Sigmoid colon (tissue), 7 donors: ENCODE measurements around the gene CCNL2. TPM values are rescaled to one million over a fixed set of nuclear protein-coding genes. Genes with fewer than 3 reads are reported as not detected.
A peak's percentile ranks its signal among the peaks of the same experiment; 100 is the strongest.

Experiments used
- DNase-seq: peaks from one replicate; pipeline ENCODE4 v3.0.0-alpha.2; 2019
- H3K27ac ChIP-seq, 4 donors: fragments of 200-600 bp; sonication (generic); one replicate each; pipeline ENCODE4 v1.5.1; 2016 to 2019; ENCODE audit warnings: mild to moderate bottlenecking in 1 of 4
- H3K27me3 ChIP-seq, 3 donors: fragments of 200-600 bp; sonication (generic); one replicate each; pipeline ENCODE4 v1.5.1; 2019; ENCODE audit warnings: mild to moderate bottlenecking in 1 of 3
- H3K36me3 ChIP-seq, 4 donors: fragments of 200-600 bp; sonication (generic); one replicate each; pipeline ENCODE4 v1.5.1; 2016 to 2019
- H3K4me1 ChIP-seq, 4 donors: fragments of 200-600 bp; sonication (generic); one replicate each; pipeline ENCODE4 v1.5.1; 2017 to 2019
- H3K4me3 ChIP-seq, 4 donors: fragments of 200-600 bp; sonication (generic); one replicate each; pipeline ENCODE4 v1.5.1; 2017 to 2019; ENCODE audit warnings: mild to moderate bottlenecking in 2 of 4, moderate library complexity in 1 of 4
- H3K9me3 ChIP-seq, 4 donors: fragments of 200-600 bp in 3 of 4; sonication (generic) in 3 of 4; one replicate each; pipeline versions ENCODE4 v1.5.1 to v1.6.1; 2013 to 2019
- EP300 ChIP-seq, 4 donors: sonication (generic); formaldehyde crosslinking; IDR thresholded peaks; one replicate each; pipeline ENCODE4 v1.6.1; 2017; ENCODE audit warnings: antibody characterized with exemption in 4 of 4
- POLR2A ChIP-seq, 2 donors: fragments of 450-650 bp; IDR thresholded peaks; one replicate each; pipeline ENCODE4 v1.6.1; 2016; ENCODE audit warnings: antibody characterized with exemption in 2 of 2, mild to moderate bottlenecking in 2 of 2, moderate library complexity in 2 of 2
- POLR2AphosphoS5 ChIP-seq, 4 donors: sonication (generic); formaldehyde crosslinking; IDR thresholded peaks; one replicate each; pipeline ENCODE4 v1.6.1; 2017; ENCODE audit warnings: antibody characterized with exemption in 4 of 4
- WGBS, 2 donors: extraction: QIAGEN DNeasy Blood & Tissue Kit; methylation state at CpG; one replicate each; pipeline ENCODE4 v1.1.7; 2013; 5-methylcytosine and 5-hydroxymethylcytosine counted together
- intact Hi-C: fragments of 100-400 bp; cut with DNase I; formaldehyde crosslinking; loops from one replicate; pipeline ENCODE4 v1.15.1; 2023
- polyA plus RNA-seq, 3 donors: library from polyadenylated mRNA; stranded (reverse); fragments of 200-250 nt; gene quantifications; one replicate each; pipeline ENCODE4 v1.2.3, GENCODE V29; 2013
- total RNA-seq, 4 donors: library from RNA; depleted of rRNA; stranded (reverse); fragments of >200 nt; gene quantifications; one replicate each; pipeline ENCODE4 v1.1.0, GENCODE V29; 2016
- TF ChIP-seq, protein P1 (sequence below), 4 experiments: fragments of 450-650 bp in 3 of 4; fragments of 200-600 bp in 1 of 4; IDR thresholded peaks; one replicate each; pipeline ENCODE4 v1.5.1; 2016 to 2019; ENCODE audit warnings: antibody characterized with exemption in 4 of 4, mild to moderate bottlenecking in 3 of 4, moderate library complexity in 2 of 4
- donor health status: healthy with polysubstance abuse.
- donor health status: Bipolar disorder and iron deficiency.
- donor health status: healthy.

CCNL2 gene
- total and polyA plus RNA-seq, 7 donors = 15.0 to 375 (median 139) TPM

GRCh38 chr1:1377540-1378205 lies 21.5 kb downstream of the CCNL2 start:
- DNase-seq = no peak
- no peak for TF ChIP-seq POLR2AphosphoS5 (IDR thresholded peaks at IDR 0.05)
- no peak for TF ChIP-seq EP300 (IDR thresholded peaks at IDR 0.05)
- TF ChIP-seq POLR2A (IDR thresholded peaks at IDR 0.05) = no peak
- Histone ChIP-seq H3K27ac (no peak overlapping the region), H3K4me3 (no peak overlapping the region), H3K9me3 (no peaks in the 10 kb centered on the region), H3K36me3 (peaks cover 0 to 18% (median 4%) of the 10 kb centered on the region in 4 donors), H3K27me3 (no peaks in the 10 kb centered on the region), H3K4me1 (peaks cover 2 to 26% (median 20%) of the 10 kb centered on the region in 4 donors)
- intact Hi-C loops = no loop called here
- 96% methylated on average over 16 of the region's 16 CpGs for WGBS, 2 donors

DNA sequence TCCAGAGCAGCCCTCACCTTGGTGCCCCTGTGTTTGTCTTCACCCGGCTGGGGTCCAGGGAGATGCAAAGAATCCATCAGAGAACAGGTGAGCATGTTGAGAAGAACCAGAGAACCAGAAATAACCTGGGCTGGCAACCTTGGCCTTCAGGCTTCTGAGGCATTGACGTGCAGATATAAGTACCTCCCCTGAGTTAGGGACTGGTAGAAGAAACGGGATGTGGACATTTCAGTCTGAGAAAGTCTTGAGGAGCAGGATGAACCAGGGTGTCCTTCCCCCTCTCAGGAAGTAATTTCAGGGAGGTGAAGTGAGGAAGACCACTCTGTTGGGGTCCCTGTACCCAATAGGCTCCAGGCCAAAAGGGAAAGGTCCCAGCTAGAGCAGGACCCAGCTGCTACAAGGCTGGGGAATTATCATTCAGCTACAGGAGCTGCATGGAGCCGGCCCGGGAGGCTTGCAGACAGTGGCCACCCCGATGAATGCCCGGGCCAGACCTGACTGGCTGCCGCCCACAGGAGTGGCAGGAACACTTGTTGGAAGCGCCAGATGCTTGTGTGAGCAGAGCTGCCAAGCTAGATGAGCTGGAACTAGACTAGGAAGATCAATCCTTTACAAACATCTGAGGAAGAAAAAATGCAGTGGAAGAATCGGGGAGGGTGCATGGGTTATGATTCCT lies 22.4 kb downstream of the CCNL2 start:
- intact Hi-C loops = no loop called here
- H3K9me3 ChIP-seq = no peaks in the 10 kb centered on the region
- H3K4me3 ChIP-seq = no peak overlapping the region
- peak overlapping the region in 2 of 4 donors; percentile 92 to 96 for H3K27ac ChIP-seq
- no peak for TF ChIP-seq POLR2AphosphoS5 (IDR thresholded peaks at IDR 0.05)
- TF ChIP-seq, protein P1, sequence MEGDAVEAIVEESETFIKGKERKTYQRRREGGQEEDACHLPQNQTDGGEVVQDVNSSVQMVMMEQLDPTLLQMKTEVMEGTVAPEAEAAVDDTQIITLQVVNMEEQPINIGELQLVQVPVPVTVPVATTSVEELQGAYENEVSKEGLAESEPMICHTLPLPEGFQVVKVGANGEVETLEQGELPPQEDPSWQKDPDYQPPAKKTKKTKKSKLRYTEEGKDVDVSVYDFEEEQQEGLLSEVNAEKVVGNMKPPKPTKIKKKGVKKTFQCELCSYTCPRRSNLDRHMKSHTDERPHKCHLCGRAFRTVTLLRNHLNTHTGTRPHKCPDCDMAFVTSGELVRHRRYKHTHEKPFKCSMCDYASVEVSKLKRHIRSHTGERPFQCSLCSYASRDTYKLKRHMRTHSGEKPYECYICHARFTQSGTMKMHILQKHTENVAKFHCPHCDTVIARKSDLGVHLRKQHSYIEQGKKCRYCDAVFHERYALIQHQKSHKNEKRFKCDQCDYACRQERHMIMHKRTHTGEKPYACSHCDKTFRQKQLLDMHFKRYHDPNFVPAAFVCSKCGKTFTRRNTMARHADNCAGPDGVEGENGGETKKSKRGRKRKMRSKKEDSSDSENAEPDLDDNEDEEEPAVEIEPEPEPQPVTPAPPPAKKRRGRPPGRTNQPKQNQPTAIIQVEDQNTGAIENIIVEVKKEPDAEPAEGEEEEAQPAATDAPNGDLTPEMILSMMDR (IDR thresholded peaks at IDR 0.05) = no peak
- H3K36me3 ChIP-seq = peaks cover 0 to 20% (median 4%) of the 10 kb centered on the region in 4 donors
- 92% methylated on average over 10 of the region's 10 CpGs for WGBS, 2 donors
- peaks cover 2 to 35% (median 30%) of the 10 kb centered on the region in 4 donors for H3K4me1 ChIP-seq
- H3K27me3 ChIP-seq = no peaks in the 10 kb centered on the region
- no peak for DNase-seq

DNA sequence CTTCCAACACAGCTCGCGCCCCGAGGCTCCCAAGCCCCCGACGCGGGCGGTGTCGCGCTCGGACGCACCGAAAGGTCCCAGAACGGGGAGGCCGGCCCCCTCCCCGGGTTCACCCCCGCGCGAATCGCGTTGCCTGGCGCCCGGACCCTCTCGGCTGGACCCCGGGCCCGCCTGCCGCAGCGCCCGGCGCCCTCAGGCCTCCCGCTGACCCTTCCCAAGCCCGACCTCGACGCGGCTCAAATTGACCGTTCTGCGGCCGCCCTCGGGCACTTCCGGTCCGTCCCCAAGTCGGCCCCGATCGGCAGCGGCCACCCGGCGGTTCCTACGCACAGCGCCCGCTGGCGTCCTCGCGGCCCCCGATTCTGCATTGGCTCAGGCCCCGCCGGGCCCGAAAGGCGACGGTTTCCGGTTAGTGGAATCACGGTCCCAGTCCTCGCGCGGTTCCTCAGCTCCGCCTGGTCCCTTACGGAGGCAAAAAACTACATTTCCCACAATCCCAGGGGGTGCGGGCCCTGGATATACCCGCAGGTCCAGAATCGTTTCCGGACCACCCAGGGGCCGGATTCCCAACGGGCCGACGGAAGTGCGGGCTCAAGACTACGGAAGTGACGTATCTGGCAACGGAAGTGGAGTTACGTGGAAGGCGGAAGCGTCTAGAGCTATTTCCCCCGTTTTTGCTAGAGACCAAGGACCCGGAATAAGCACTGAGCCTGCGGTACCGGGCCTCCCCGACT lies 24.0 kb downstream of the CCNL2 start, which contains the start of gene AURKAIP1:
Gene AURKAIP1 (minus strand): TSS at position 279 of the 734 bp plus-strand sequence. CDS start 451 bp downstream, outside the sequence.
- H3K27ac ChIP-seq = peak within 1 kb of the TSS; percentile 92 to 98 (median 95)
- 1% methylated on average over 85 of the region's 85 CpGs for WGBS, 2 donors
- no peaks in the 10 kb centered on the region for H3K9me3 ChIP-seq
- TF ChIP-seq, protein P1 (IDR thresholded peaks at IDR 0.05) = peak in 1 of 4 experiments; percentile 18
- TF ChIP-seq POLR2A (IDR thresholded peaks at IDR 0.05) = peak; percentile 24 to 42
- peak in 1 of 4 donors; percentile 71 for TF ChIP-seq EP300 (IDR thresholded peaks at IDR 0.05)
- TF ChIP-seq POLR2AphosphoS5 (IDR thresholded peaks at IDR 0.05) = peak; percentile 58 to 91 (median 87)
- intact Hi-C loops = loop anchor here (2.0 kb wide), 1 partner anchor 66 kb away; the partner anchor contains the start of gene PUSL1
- H3K4me3 ChIP-seq = peak within 1 kb of the TSS; percentile 69 to 100 (median 96)
- H3K36me3 ChIP-seq = peaks cover 0 to 15% (median 4%) of the 10 kb centered on the region in 4 donors
- H3K27me3 ChIP-seq = no peaks in the 10 kb centered on the region
- peak; percentile 100 for DNase-seq
- peaks cover 2 to 41% (median 34%) of the 10 kb centered on the region in 4 donors for H3K4me1 ChIP-seq

DNA sequence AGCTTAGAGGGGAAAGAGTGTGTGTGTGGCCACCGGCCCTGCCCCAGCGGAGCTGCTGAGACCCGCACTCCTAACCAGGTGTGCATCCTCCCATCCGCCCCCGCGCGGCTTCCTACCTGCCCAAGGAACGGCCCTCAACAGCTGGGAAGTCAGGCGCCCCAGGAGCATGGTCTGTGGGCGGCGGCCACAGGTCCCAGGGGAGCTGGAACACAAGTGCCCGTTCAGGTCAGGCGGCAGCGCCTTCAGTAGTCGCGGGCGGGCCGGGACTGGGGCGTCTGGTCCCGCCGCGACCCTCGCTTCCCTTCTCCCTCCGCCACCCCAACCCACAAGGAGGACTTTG lies 24.6 kb downstream of the CCNL2 start:
- Histone ChIP-seq H3K36me3 (peaks cover 0 to 15% (median 4%) of the 10 kb centered on the region in 4 donors), H3K27me3 (no peaks in the 10 kb centered on the region), H3K9me3 (no peaks in the 10 kb centered on the region), H3K4me1 (peaks cover 2 to 41% (median 34%) of the 10 kb centered on the region in 4 donors), H3K4me3 (peak overlapping the region; percentile 69 to 100 (median 96)), H3K27ac (peak overlapping the region; percentile 92 to 98 (median 95))
- 0 to 1% methylated on average over 24 of the region's 24 CpGs for WGBS, 2 donors
- intact Hi-C loops = loop anchor here (2.0 kb wide), 1 partner anchor 66 kb away; the partner anchor contains the start of gene PUSL1
- TF ChIP-seq EP300 (IDR thresholded peaks at IDR 0.05) = no peak
- no peak for TF ChIP-seq POLR2A (IDR thresholded peaks at IDR 0.05)
- TF ChIP-seq, protein P1 (IDR thresholded peaks at IDR 0.05) = no peak
- TF ChIP-seq POLR2AphosphoS5 (IDR thresholded peaks at IDR 0.05) = no peak
- peak; percentile 74 for DNase-seq
